SKM-1 treated with dmso at 0.1 percent for 144 hours (cell line): ENCODE measurements around the gene VCL.
"Not testable (repeated sequence)": the region's sequence is repeated elsewhere in the genome, so short reads cannot be mapped to it uniquely, and the experiment has no call there.

ENCODE experiments used
- DNase-seq: peaks from one replicate; lab custom pipeline; 2025; ENCODE audit not compliant: unreplicated experiment; lab: John Stamatoyannopoulos, UW

VCL gene

GRCh38 chr10:74000892-74001669 lies 3.2 kb downstream of the VCL start:
- DNase-seq, result no peak

GRCh38 chr10:74006269-74006668 lies 8.4 kb downstream of the VCL start:
- DNase-seq, result no peak

- no peak for DNase-seq
Measured at GRCh38 chr10:74008212-74008731, 10.4 kb downstream of the VCL start.

GRCh38 chr10:74011017-74011416 lies 13.1 kb downstream of the VCL start:
- DNase-seq, result peak; percentile 65

GRCh38 chr10:74011770-74012169 lies 13.9 kb downstream of the VCL start:
- peak; percentile 20 for DNase-seq

GRCh38 chr10:74012480-74012879 lies 14.6 kb downstream of the VCL start:
- DNase-seq, result no peak

- DNase-seq, result no peak
Measured at GRCh38 chr10:74013004-74013403, 15.1 kb downstream of the VCL start.

- not testable (repeated sequence) for DNase-seq
Measured at GRCh38 chr10:74014574-74014973, 16.7 kb downstream of the VCL start.

GRCh38 chr10:74018241-74018640 lies 20.3 kb downstream of the VCL start:
- DNase-seq, result no peak

GRCh38 chr10:74021248-74022055 lies 23.5 kb downstream of the VCL start:
- no peak for DNase-seq

GRCh38 chr10:74022926-74023629 lies 25.2 kb downstream of the VCL start:
- no peak for DNase-seq

- no peak for DNase-seq
Measured at GRCh38 chr10:74024600-74024999, 26.7 kb downstream of the VCL start.

- DNase-seq, result no peak
Measured at GRCh38 chr10:74025380-74025978, 27.6 kb downstream of the VCL start.

- DNase-seq, result no peak
Measured at GRCh38 chr10:74026428-74027015, 28.6 kb downstream of the VCL start.

GRCh38 chr10:74027702-74028101 lies 29.8 kb downstream of the VCL start:
- no peak for DNase-seq

- no peak for DNase-seq
Measured at GRCh38 chr10:74029943-74030342, 32.0 kb downstream of the VCL start.

GRCh38 chr10:74032208-74032607 lies 34.3 kb downstream of the VCL start:
- not testable (repeated sequence) for DNase-seq

GRCh38 chr10:74032900-74033655 lies 35.2 kb downstream of the VCL start:
- no peak for DNase-seq

GRCh38 chr10:74033702-74034101 lies 35.8 kb downstream of the VCL start:
- no peak for DNase-seq

GRCh38 chr10:74034301-74034700 lies 36.4 kb downstream of the VCL start:
- no peak for DNase-seq
